HepG2 (cell line): ENCODE measurements around the gene SMG7. TPM values are rescaled to one million over a fixed set of nuclear protein-coding genes. Genes with fewer than 3 reads are reported as not detected.

Source experiments
- ATAC-seq: fragments of 200-7000 bp; cut with Tn5 transposase; 3 replicates; pipeline ENCODE4 v1.9.1; 2020; ENCODE audit warnings: mild to moderate bottlenecking, moderate library complexity
- BruUV-seq: library from RNA; stranded (reverse); fragments of 400-500 nt; replicated peaks from 2 replicates; lab custom pipeline; 2021; lab: Mats Ljungman, UMichigan
- CTCF ChIA-PET: fragments of 300-600 bp; formaldehyde crosslinking; extraction: SDS; loops from one replicate; lab custom pipeline; 2021; ENCODE audit warnings: low total read pairs, inconsistent platforms, low intra/inter-chr PET ratio; lab: Yijun Ruan, JAX
- POLR2A ChIA-PET: fragments of 350-600 bp; sonication (Branson Sonifier 250); formaldehyde crosslinking; loops from one replicate; lab custom pipeline; 2020; ENCODE audit warnings: antibody characterized with exemption, inconsistent platforms; lab: Yijun Ruan, JAX
- DNase-seq: peaks from one replicate; pipeline ENCODE4 v3.0.0-alpha.2; 2015; ENCODE audit warnings: low spot score
- FAIRE-seq: peaks from 3 replicates; lab custom pipeline; 2011; peaks lifted over from hg19 to GRCh38; lab: Jason Lieb, UNC
- H2AFZ ChIP-seq: one replicate; pipeline ENCODE4 v1.6.1; 2011; ENCODE audit warnings: low read length, inconsistent platforms
- H3K27ac ChIP-seq: fragments of 300-600 bp; 3 replicates; pipeline ENCODE4 v1.8.0; 2011; ENCODE audit warnings: mixed run types, mild to moderate bottlenecking, mixed read lengths, low read length, inconsistent platforms; ENCODE audit not compliant: insufficient read depth; ENCODE audit errors: extremely low read length
- H3K27me3 ChIP-seq, 2 experiments: fragments of 200-600 bp in 1 of 2; 2 replicates in 1 of 2; 3 replicates in 1 of 2; pipeline versions ENCODE4 v1.6.0 to v1.8.0; 2011; ENCODE audit warnings: low read length in 2 of 2, mild to moderate bottlenecking in 2 of 2, moderate library complexity in 2 of 2, inconsistent platforms in 1 of 2; ENCODE audit not compliant: insufficient read depth in 2 of 2, control insufficient read depth in 1 of 2
- H3K36me3 ChIP-seq, 2 experiments: fragments of 200-600 bp in 1 of 2; replicated peaks in 1 of 2; 2 replicates in 1 of 2; 3 replicates in 1 of 2; pipeline versions ENCODE4 v1.5.1 to v1.8.0; 2011; ENCODE audit warnings: low read length in 2 of 2, inconsistent platforms in 1 of 2; ENCODE audit not compliant: insufficient read depth in 2 of 2, control insufficient read depth in 1 of 2
- H3K4me1 ChIP-seq: 2 replicates; pipeline ENCODE4 v1.5.1; 2012; ENCODE audit warnings: low read length, inconsistent platforms; ENCODE audit not compliant: insufficient read depth
- H3K4me2 ChIP-seq: 2 replicates; pipeline ENCODE4 v1.6.0; 2011; ENCODE audit warnings: low read depth, low read length, inconsistent platforms
- H3K4me3 ChIP-seq, 3 experiments: fragments of 200-600 bp in 1 of 3; sonication (generic), shearing (Covaris generic) in 1 of 3; replicated peaks in 1 of 3; 2 replicates each; pipeline ENCODE4 v1.5.1; 2011 to 2016; ENCODE audit warnings: low read length in 3 of 3, inconsistent platforms in 2 of 3, low read depth in 2 of 3, mild to moderate bottlenecking in 2 of 3, control low read depth in 1 of 3, mixed read lengths in 1 of 3; ENCODE audit not compliant: insufficient read depth in 1 of 3
- H3K79me2 ChIP-seq: one replicate; pipeline ENCODE4 v1.6.1; 2011; ENCODE audit warnings: low read length, inconsistent platforms; ENCODE audit not compliant: insufficient read depth
- H3K9ac ChIP-seq: 2 replicates; pipeline ENCODE4 v1.6.0; 2011; ENCODE audit warnings: mild to moderate bottlenecking, low read depth, low read length, inconsistent platforms; ENCODE audit not compliant: insufficient read depth
- H3K9me3 ChIP-seq: 2 replicates; pipeline ENCODE4 v1.5.1; 2012; ENCODE audit warnings: mild to moderate bottlenecking, low read length
- H4K20me1 ChIP-seq: 2 replicates; pipeline ENCODE4 v1.6.0; 2011; ENCODE audit warnings: inconsistent platforms, mild to moderate bottlenecking, low read length, moderate library complexity; ENCODE audit not compliant: insufficient read depth
- HOXA7 ChIP-seq: sonication (generic); formaldehyde crosslinking; IDR thresholded peaks from 2 replicates; pipeline ENCODE4 v1.8.1; 2022; ENCODE audit warnings: mild to moderate bottlenecking, missing genetic modification reagents, moderate library complexity
- HOXD1 ChIP-seq: sonication (generic); formaldehyde crosslinking; IDR thresholded peaks from 2 replicates; pipeline ENCODE4 v1.5.0; 2020; ENCODE audit warnings: missing genetic modification reagents
- NFRKB ChIP-seq: fragments of 450-650 bp; IDR thresholded peaks from 2 replicates; pipeline ENCODE4 v1.6.1; 2017
- NR3C1 ChIP-seq: sonication (generic); formaldehyde crosslinking; IDR thresholded peaks from 2 replicates; pipeline ENCODE4 v1.4.0; 2020; ENCODE audit warnings: missing genetic modification reagents
- RAD21 ChIP-seq: fragments of 450-650 bp; formaldehyde crosslinking; IDR thresholded peaks from 2 replicates; pipeline ENCODE4 v1.5.0; 2020; ENCODE audit warnings: mild to moderate bottlenecking
- RAD51 ChIP-seq: fragments of 450-650 bp; IDR thresholded peaks from 2 replicates; pipeline ENCODE4 v1.6.1; 2016; ENCODE audit warnings: borderline replicate concordance
- SAP130 ChIP-seq: IDR thresholded peaks from 2 replicates; pipeline ENCODE4 v1.6.1; 2016; ENCODE audit warnings: low read depth
- SMC3 ChIP-seq: IDR thresholded peaks from 2 replicates; pipeline ENCODE4 v1.6.1; 2011; ENCODE audit warnings: low read length, improper control_type of control experiment
- STAG1 ChIP-seq: sonication (generic); formaldehyde crosslinking; IDR thresholded peaks from 2 replicates; pipeline ENCODE4 v1.4.0; 2020; ENCODE audit warnings: missing genetic modification reagents
- ZNF230 ChIP-seq: sonication (generic); formaldehyde crosslinking; IDR thresholded peaks from 2 replicates; pipeline ENCODE4 v1.4.0; 2020; ENCODE audit warnings: mild to moderate bottlenecking, missing genetic modification reagents
- ZNF350 ChIP-seq: sonication (generic); formaldehyde crosslinking; IDR thresholded peaks from 2 replicates; pipeline ENCODE4 v1.4.0; 2020; ENCODE audit warnings: mild to moderate bottlenecking, low read depth, missing genetic modification reagents, borderline replicate concordance
- ZNF629 ChIP-seq: sonication (generic); formaldehyde crosslinking; conservative IDR thresholded peaks from 2 replicates; pipeline ENCODE4 v1.5.0; 2020; ENCODE audit warnings: missing genetic modification reagents
- ZNF660 ChIP-seq: sonication (generic); formaldehyde crosslinking; IDR thresholded peaks from 2 replicates; pipeline ENCODE4 v1.5.1; 2020; ENCODE audit warnings: mild to moderate bottlenecking, low read depth, missing genetic modification reagents, borderline replicate concordance
- ZSCAN5A ChIP-seq: sonication (generic); formaldehyde crosslinking; IDR thresholded peaks from 2 replicates; pipeline ENCODE4 v1.8.0; 2022; ENCODE audit warnings: mild to moderate bottlenecking, missing genetic modification reagents, borderline replicate concordance
- WGBS: methylation state at CpG from one replicate; pipeline ENCODE4 v1.1.6; 2017; ENCODE audit warnings: low lambda C conversion rate; 5-methylcytosine and 5-hydroxymethylcytosine counted together
- in situ Hi-C: cut with HindIII; loops from 2 replicates; pipeline ENCODE4 v1.10.0; 2017; ENCODE audit warnings: low pct_unique_long_range_greater_than_20kb; ENCODE audit not compliant: extremely low pct_ligation_motif_present
- intact Hi-C: fragments of 100-400 bp; cut with micrococcal nuclease; formaldehyde crosslinking; loops from one replicate; pipeline ENCODE4 v1.10.0; 2022; ENCODE audit not compliant: unreplicated experiment
- polyA plus RNA-seq, 8 experiments: library from polyadenylated mRNA; depleted of rRNA in 3 of 8; stranded (reverse) in 7 of 8; unstranded in 1 of 8; fragments of >200 nt; fragmentation: Illumina TruSeq in 4 of 8; extraction: Trizol in 4 of 8; gene quantifications; 2 replicates each; pipeline versions ENCODE4 v1.2.1 to v1.2.3, GENCODE V29; 2011 to 2016; ENCODE audit warnings: low read depth in 4 of 8, missing spikeins in 1 of 8, mixed read lengths in 1 of 8; ENCODE audit not compliant: insufficient read depth in 1 of 8
- total RNA-seq, 5 experiments: library from RNA; depleted of rRNA; stranded (reverse); fragments of >200 nt; fragmentation: Illumina TruSeq; extraction: Trizol; gene quantifications; 2 replicates each; pipeline ENCODE4 v1.2.3, GENCODE V29; 2016; ENCODE audit warnings: low read depth in 1 of 5
- TF ChIP-seq, protein P1 (sequence below): sonication (generic); formaldehyde crosslinking; IDR thresholded peaks from 2 replicates; pipeline ENCODE4 v1.4.0; 2020; ENCODE audit warnings: missing genetic modification reagents
- TF ChIP-seq, protein P2 (sequence below): sonication (generic); formaldehyde crosslinking; IDR thresholded peaks from 2 replicates; pipeline ENCODE4 v1.5.0; 2020; ENCODE audit warnings: mild to moderate bottlenecking, missing genetic modification reagents, moderate library complexity

SMG7 gene
- total and polyA plus RNA-seq, 2 of the 13 experiments (the other 11 are each of a cell fraction or from before 2014, with no cell fraction given): 14.9 to 27.9 TPM

DNA sequence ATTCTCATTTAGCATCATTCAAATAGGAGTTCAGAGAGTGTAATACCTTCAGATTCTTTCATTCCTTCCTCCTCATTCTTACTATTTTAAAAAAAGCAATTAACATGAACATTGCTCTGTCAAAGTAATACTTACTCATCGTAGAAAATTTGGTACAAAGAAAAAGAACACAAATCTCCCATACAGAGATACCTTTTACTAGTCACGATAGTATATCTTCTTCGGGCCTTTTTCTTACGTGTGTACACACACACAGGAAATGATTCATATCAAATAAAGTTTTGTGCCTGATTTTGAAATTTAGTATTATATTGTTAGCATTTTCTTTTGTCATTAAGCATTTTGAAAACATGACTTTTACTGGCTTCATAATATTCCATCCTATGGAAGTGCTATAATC, 65.1 kb downstream of the SMG7 start (continued):
- TF ChIP-seq NR3C1 (no peak), HOXA7 (CRISPR knock-in tag) (no peak), ZNF350 (CRISPR knock-in tag) (no peak), NFRKB (no peak)
- TF ChIP-seq, protein P1, sequence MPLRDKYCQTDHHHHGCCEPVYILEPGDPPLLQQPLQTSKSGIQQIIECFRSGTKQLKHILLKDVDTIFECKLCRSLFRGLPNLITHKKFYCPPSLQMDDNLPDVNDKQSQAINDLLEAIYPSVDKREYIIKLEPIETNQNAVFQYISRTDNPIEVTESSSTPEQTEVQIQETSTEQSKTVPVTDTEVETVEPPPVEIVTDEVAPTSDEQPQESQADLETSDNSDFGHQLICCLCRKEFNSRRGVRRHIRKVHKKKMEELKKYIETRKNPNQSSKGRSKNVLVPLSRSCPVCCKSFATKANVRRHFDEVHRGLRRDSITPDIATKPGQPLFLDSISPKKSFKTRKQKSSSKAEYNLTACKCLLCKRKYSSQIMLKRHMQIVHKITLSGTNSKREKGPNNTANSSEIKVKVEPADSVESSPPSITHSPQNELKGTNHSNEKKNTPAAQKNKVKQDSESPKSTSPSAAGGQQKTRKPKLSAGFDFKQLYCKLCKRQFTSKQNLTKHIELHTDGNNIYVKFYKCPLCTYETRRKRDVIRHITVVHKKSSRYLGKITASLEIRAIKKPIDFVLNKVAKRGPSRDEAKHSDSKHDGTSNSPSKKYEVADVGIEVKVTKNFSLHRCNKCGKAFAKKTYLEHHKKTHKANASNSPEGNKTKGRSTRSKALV (CRISPR knock-in tag): no peak

DNA sequence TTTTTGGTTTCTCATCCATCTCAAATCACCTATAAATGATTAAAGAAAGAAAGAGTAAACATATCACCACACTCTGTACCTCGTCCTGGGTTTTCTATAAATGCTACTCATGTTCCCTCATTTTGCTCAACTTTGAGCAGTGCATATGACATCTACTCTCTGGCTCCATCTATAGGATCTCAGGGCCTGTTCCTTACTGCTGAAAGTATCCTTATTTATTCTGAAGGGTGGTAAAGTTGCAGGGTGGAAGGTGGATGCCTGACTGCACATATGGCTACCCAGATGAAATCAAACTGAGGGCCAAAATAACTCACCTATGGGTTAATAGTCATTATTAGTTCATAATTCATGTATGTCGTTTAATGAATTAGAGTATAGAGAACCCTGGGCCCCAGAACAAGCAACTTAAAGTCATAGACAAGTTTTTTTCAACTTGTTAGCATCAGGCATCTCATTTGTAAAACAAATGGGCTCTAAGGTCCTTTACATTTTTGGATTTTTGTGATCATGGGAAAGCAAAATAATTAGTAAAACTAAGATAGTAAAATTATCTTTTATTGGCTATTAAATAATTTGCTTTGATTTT, 71.4 kb downstream of the SMG7 start:
- FAIRE-seq: no peak
- CTCF ChIA-PET: interaction anchor here (2.1 kb wide), 1 partner anchor 74 kb away, joined by 11 read pairs; no protein-coding TSS in a partner anchor
- Histone ChIP-seq H3K9me3 (no peaks in the 10 kb centered on the region), H2AFZ (no peak overlapping the region), H3K79me2 (no peaks in the 10 kb centered on the region), H3K4me2 (no peak overlapping the region), H4K20me1 (no peaks in the 10 kb centered on the region), H3K4me3 (no peak overlapping the region), H3K4me1 (no peaks in the 10 kb centered on the region), H3K9ac (no peak overlapping the region), H3K36me3 (peaks cover 17 to 77% of the 10 kb centered on the region in 2 experiments), H3K27me3 (no peaks in the 10 kb centered on the region), H3K27ac (no peak overlapping the region)
- peak; percentile 50 for DNase-seq
- intact Hi-C loops: loop anchor here (1.0 to 10.0 kb wide), 2 partner anchors 73 to 81 kb away; no protein-coding TSS in a partner anchor
- POLR2A ChIA-PET: no interaction called here
- 71% methylated on average over 2 of the region's 2 CpGs for WGBS
- TF ChIP-seq RAD51 (no peak), SMC3 (peak; percentile 65), SAP130 (CRISPR knock-in tag) (0 out of 2 replicates have a peak, but pooled peaks have one; percentile 30), ZNF660 (no peak), STAG1 (CRISPR knock-in tag) (peak; percentile 56), ZSCAN5A (no peak), HOXD1 (no peak), ZNF230 (no peak), RAD21 (CRISPR knock-in tag) (peak; percentile 47; the same call in 1 of the 2 replicates), ZNF629 (CRISPR knock-in tag) (no peak)
- TF ChIP-seq, protein P2, sequence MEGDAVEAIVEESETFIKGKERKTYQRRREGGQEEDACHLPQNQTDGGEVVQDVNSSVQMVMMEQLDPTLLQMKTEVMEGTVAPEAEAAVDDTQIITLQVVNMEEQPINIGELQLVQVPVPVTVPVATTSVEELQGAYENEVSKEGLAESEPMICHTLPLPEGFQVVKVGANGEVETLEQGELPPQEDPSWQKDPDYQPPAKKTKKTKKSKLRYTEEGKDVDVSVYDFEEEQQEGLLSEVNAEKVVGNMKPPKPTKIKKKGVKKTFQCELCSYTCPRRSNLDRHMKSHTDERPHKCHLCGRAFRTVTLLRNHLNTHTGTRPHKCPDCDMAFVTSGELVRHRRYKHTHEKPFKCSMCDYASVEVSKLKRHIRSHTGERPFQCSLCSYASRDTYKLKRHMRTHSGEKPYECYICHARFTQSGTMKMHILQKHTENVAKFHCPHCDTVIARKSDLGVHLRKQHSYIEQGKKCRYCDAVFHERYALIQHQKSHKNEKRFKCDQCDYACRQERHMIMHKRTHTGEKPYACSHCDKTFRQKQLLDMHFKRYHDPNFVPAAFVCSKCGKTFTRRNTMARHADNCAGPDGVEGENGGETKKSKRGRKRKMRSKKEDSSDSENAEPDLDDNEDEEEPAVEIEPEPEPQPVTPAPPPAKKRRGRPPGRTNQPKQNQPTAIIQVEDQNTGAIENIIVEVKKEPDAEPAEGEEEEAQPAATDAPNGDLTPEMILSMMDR (CRISPR knock-in tag): peak; percentile 62
- in situ Hi-C loops: no loop called here
- ATAC-seq: peak; percentile 97
- BruUV-seq: no TSS peak
